GM04503 (cell line): ENCODE results near the gene PIP4K2B.

ENCODE experiments used
- DNase-seq: peaks from one replicate; pipeline ENCODE4 v3.0.0-alpha.2; 2012; ENCODE audit warnings: low read depth

PIP4K2B gene

DNA sequence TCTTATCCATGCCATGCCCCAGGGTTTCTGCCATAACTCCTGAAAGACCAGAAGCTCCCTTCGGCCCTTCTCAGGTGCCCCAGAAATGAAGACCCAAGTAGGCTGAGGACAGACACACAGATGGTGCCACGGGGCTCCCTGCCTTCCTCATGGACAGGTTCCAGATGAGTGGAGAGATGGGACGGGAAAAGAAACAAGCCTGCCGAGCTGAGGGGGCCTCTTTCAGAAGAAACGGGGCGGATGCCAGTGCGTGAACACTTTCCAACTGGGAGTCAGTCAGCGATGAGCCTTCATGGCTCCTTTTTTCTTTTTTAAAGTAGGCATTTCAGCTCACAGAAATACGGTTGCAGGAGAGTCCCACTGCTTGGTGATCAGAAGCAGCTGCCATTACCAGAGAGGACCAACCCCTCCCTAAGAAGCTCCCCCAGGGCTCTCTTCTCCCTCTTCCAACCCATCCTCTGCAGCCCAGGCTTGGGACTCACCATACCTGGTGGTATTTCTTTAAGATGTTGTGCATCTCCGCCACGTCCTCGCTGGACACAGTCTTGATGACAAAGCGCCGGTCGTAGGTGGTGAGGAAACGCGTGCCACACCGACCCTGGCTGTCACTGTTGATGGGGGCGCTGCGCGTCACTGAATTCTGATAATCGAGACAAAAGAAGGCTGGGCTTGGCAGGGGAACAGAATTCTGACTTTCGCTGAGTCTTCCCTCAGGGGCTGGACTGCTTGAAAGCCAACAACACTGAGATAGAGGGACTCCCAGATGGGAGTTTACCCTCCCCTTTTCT lies 19.2 kb downstream of the PIP4K2B start:
- DNase-seq = no peak

DNA sequence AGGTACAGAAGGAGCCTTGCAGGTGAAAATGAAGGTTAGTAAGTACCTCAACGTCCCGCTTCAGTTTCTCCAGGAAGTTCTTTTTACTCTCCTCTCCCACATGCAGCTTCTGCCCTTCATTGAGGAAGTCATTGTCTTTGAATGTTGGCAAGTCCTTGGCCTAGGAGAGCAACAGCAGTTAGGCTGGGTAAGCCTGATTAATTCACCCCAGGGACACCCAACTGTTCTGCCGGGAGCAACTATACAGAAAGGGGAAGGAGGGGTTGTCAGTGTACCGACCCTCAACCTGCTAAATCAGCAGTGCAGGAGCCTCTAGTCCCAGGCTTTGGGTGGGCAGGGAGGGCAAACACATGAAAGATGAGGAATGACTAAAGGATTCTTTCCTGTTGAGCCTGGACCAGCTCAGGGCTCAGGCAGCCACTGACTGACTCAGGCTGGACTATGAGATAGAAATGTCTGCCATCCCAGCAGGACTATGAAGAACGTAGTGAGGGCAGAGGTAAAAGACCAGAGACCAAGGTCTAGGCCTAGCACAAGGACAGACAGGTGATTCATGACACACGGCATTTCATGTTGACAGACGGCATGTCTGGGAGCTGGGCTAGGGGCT lies 21.6 kb downstream of the PIP4K2B start:
- no peak for DNase-seq

DNA sequence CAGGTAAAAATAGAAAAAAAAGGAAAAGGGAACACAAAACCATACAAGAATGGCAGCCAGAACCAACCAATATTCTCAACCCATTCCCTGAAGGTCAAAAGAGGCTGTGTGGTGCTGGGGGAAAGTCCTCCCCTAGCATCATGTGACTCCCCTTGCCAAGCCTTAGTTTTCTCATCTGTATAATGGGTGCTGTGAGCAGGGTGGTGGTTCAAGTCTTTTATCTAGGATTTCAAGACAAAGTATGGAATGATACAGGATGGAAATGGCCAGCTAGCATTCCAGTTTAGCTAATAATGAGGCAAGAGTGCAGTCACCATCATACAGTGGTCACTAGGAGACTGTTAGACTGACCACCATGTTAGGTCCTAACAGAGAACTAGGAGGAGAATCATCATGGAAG lies 26.1 kb downstream of the PIP4K2B start:
- DNase-seq = no peak

DNA sequence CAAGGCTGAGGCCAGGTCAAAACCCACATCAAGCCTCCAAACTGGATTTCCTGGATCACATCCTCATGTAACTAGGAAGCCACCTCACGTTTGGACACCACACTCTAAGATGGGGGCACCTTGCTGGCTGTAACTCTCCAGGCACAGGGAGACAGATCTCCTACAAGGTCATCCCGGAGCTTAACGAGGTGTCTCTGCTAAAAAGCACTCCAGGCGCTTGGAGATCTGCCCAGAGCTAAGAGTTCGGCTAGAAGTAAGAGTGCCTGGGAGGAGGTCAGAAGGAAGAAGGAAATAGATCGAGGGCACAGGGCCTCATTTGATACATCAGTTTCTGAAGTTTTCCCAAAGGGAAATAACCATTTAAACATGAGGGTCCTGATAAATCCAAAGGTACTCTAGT lies 30.9 kb downstream of the PIP4K2B start:
- no peak for DNase-seq

DNA sequence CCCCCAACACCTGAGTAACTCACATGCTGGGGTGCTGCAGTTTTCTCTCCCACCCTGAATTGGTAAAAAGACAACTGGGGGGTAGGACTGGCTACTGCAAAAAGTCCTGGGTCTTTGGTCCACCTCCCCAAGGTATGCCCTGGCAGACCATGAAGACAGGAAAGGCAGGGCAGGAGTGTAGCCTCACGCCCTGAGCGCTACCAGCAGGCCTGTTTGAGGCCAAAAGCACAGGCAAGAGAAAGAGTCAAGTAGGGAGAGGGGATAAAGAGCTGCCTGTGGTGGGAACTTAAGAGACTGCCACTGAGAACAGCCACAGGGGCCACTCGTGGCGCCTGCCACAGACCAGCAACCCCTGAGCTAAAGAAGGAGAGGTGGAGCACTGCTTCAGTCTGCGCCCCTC lies 33.0 kb downstream of the PIP4K2B start:
- DNase-seq = no peak

- DNase-seq = no peak
Observed at GRCh38 chr17:38762231-38762630, 37.1 kb downstream of the PIP4K2B start.

- no peak for DNase-seq
Observed at GRCh38 chr17:38761612-38762011, 37.7 kb downstream of the PIP4K2B start.

DNA sequence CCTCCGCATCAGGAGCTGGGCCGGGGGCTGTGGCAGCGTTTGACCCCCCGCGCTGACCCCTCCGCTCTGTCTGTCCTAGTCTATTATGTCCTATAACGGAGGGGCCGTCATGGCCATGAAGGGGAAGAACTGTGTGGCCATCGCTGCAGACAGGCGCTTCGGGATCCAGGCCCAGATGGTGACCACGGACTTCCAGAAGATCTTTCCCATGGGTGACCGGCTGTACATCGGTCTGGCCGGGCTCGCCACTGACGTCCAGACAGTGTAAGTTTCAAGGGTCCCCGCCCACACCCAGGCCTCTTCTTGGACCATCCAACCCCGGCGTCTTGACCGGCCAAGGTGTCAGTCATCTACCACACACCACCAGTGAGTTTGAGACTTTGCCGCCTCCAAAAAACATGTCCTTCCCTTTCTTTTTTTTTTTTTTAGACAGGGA lies 46.3 kb downstream of the PIP4K2B start:
- no peak for DNase-seq

- peak; percentile 99 for DNase-seq
Observed at GRCh38 chr17:38752308-38753070, 46.9 kb downstream of the PIP4K2B start, which contains the start of gene PSMB3. TSS of gene PSMB3 (plus strand) at chr17:38752741. CDS start at chr17:38752827, 86 bp downstream.

- DNase-seq = peak; percentile 28
Observed at GRCh38 chr17:38751808-38752307, 47.5 kb downstream of the PIP4K2B start.

DNA sequence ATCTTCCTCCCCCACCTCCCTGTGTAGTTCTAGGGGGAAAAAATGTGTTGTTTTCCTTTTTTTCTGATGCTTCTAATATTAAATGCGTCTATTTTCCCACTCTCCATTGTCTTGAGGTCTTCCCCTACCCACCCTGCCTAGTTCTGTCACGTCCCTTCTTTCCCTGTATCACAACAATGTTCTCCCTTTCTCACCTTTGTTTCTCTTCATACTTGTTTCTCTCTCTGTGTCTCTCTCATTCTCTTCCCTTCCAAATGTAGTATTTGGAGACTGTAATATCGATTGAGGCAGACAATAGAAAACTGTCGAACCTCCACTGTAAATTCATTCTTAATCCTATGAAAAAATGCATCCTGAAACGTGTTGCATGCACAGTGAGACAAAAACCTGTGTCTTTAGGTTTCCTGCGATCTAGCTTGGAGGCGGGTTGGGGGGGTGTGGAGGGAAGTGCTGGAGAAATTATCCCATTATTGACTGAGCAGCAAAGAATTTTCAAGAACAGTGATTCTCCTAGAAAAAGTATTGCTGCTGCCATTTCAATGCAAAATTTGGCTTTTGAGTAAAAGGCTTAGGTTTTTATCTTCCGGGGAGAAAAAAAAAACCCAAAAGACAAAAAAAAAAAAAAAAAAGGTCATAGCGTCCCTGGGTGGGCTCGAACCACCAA lies 48.1 kb downstream of the PIP4K2B start:
- DNase-seq = no peak

DNA sequence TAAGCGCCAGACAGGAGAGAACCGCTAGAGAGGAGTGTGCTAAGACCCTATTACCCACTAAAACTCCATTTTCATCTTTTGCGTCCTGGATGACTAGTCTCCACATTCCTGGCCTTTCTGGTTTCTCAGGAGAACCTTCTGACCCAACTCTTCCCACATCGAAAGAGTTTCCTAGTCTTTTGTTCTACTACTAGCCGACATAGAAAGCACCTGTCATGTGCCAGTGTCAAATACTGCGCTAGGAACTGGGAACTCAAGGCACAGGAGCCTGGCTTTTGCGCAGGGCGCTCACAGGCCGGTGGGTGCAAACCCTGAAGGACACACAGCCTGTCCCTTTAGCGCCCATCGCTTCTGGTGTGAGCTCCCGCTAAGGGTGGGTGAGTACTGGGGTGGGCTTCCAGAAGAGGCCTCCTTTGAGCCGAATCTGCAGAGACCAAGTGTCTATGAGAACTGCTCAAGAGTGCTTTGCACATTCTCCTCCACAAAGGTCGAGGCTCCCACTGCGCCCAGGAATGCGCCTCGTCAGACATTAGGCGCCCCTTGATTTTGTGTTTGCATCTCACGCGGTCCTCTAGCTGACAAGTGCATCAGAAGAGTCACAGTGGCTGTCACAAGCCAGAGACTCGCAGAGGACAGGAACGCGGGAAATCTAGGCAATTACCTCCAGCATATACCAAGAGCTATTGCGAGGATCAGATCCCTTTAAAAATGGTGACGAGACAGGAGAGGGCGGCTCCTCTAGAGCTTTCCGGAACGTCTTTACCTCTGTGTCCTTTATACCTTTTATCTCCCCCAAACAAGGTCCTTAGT lies 48.8 kb downstream of the PIP4K2B start:
- no peak for DNase-seq

DNA sequence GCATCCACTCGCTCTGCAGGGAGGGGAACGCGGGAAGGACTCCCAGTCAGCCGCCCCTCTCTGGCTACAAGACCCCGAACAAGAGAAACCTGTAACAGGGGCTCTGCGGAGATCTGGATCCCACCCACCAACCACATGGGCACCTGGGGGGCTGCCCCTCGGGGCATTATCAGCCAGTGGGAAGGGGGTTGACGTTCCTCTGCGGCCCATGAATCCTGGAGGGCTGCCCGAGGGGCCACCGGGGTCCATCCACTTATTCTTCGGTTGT lies 49.4 kb downstream of the PIP4K2B start:
- no peak for DNase-seq

DNA sequence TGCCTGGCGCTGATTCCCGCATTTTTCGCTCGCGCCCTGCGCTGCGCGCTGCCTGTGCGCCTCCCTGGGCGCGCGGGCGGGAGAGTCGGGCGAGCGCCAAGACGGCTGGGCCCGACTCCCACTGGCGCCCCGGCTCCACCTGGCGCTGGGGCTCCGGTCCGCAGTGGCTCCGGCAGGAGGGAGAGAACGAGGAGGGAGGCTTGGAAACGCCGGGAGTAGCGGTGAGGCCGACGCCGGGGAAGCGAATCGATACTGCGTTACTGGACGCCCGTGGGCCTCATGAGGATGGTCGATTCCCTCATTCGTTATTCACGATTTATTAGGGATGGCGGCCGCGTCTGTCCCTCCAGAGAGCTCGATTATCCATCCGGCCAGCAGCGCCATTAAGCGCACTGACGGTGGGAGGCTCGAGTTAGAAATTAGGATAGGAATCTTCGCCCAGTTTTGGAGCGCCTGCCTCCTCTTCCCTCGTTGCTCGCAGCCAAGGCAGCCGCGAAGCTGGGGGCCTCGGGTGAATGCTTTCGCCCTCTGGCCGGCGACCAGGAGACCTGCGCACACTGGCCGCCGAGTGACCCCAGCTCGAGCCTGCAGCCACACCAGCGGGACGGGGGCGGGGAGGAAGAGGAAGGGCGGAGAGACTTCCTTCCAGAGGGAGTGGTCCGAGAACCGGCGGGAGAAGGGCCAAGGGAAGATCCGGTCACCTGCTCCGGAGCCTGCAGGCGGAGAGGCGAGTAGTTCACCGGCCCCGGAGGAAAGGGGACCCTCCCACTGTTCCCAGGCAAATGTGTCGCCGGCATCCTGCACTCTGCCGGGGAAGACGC lies 49.9 kb downstream of the PIP4K2B start:
- no peak for DNase-seq

- no peak for DNase-seq
Observed at GRCh38 chr17:38748892-38749222, 50.5 kb downstream of the PIP4K2B start.

DNA sequence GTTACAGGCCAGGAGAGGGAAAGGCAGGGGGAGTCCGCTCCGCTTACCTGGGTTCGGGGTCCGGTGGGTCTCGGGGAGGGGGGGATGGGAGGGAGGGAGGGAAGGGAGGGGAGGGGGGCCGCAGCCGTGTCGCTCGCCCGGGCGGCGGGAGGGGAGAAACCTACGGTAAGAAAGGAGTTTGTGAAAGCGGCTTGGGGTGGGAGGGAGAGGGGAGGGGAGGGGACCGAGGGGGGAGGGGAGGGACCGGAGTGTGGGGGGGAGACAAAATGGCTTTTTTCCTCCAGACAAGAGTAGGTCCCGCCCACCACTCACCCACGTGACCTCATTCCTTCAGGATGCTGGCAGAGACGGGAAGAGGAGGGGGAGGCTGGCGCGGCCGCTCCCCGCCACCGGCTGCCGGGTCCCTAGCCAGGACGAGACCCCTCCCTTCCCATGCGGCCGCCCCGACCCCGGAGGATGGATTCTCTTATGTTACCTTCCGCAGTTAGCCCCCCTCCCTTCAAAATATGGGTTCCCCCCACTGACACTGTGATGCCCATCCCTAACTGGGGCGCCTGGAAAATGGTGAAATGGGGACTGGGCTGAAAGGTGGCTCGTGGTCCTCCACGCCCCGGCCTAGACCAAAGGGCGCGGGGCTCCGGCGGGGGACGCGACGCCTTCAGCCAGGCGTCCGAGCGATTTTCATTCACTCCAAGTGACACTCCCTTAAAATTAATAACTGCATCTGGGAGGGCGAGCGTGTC lies 51.0 kb downstream of the PIP4K2B start, which contains the start of gene PCGF2:
TSS of gene PCGF2 (minus strand) at position 188 of the 743 bp plus-strand sequence. CDS start 7,934 bp downstream, outside the sequence.
- DNase-seq = peak; percentile 27

GRCh38 chr17:38747463-38748148 lies 51.8 kb downstream of the PIP4K2B start:
- DNase-seq = no peak

DNA sequence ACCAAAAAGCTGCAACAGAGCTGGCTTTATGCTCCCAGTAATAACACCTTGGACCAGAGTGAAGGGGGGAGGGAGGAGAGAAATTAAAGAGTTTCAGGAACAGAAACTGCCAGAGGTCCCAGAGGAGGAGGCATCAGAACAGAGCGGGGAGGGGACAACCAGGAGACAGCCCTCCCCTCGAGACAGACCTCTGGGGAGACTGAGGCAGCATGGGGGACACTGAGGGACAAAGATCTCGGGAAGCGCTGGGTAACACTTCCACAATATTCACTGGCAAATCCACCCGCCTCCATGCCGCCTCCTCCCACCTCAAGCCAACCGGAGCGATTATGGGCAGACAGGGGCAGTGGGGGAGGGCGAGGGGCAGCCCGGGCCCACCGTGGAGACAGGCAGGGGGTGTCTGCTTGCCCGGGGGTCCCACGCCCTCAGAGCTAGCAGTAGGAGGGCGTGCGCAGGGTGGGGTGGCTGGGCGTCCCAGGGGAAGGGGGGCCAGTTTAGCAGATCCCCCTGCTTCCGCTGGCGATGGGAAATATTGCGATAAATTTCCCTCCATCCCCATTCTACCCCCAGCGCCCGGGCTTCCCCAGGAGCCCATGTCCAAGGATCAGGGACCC lies 52.4 kb downstream of the PIP4K2B start:
- no peak for DNase-seq
